Inferior parietal cortex (tissue), 1 donor: ENCODE data around the gene CXCL10.

Source experiments
- DNase-seq: peaks from one replicate; pipeline ENCODE4 v3.0.0-alpha.2; 2016; ENCODE audit errors: extremely low spot score

Gene CXCL10

GRCh38 chr4:75992462-75992861 lies 30.8 kb downstream of the CXCL10 start:
- no peak for DNase-seq

GRCh38 chr4:75989846-75990528 lies 33.3 kb downstream of the CXCL10 start:
- DNase-seq = no peak

- DNase-seq = no peak
These were observed 38.2 kb downstream of the CXCL10 start for GRCh38 chr4:75985116-75985515.

- no peak for DNase-seq
These were observed 42.7 kb downstream of the CXCL10 start for GRCh38 chr4:75980576-75980975.

- DNase-seq = no peak
These were observed 47.1 kb downstream of the CXCL10 start for GRCh38 chr4:75976177-75976576.

- DNase-seq = no peak
These were observed 49.5 kb downstream of the CXCL10 start for GRCh38 chr4:75973766-75974165.
